Fibroblast of the aortic adventitia (primary cell): ENCODE data around the gene GATD1. TPM values are rescaled to one million over a fixed set of nuclear protein-coding genes. Genes with fewer than 3 reads are reported as not detected.

ENCODE experiments used
- DNase-seq: peaks from one replicate; pipeline ENCODE4 v3.0.0-alpha.2; 2010; ENCODE audit warnings: low read depth
- H3K4me3 ChIP-seq: 2 replicates; pipeline ENCODE4 v1.5.1; 2011; ENCODE audit warnings: low read depth, mild to moderate bottlenecking, control low read depth, low read length, moderate library complexity
- CTCF ChIP-seq: IDR thresholded peaks from 2 replicates; pipeline ENCODE4 v1.5.1; 2011; ENCODE audit warnings: mild to moderate bottlenecking, low read length, control low read depth, inconsistent platforms; ENCODE audit not compliant: insufficient read depth
- total RNA-seq: library from RNA; depleted of rRNA; stranded (reverse); fragments of >200 nt; gene quantifications from 2 replicates; pipeline ENCODE4 v1.2.3, GENCODE V29; 2012; ENCODE audit warnings: low replicate concordance

Gene GATD1
- total RNA-seq, 1 donor, result 40.6 TPM

- no peak for TF ChIP-seq CTCF
- DNase-seq, result no peak
- no peak overlapping the region for H3K4me3 ChIP-seq
Observed at GRCh38 chr11:724778-725386, 52.4 kb downstream of the GATD1 start.

GRCh38 chr11:724049-724777, 53.1 kb downstream of the GATD1 start:
- TF ChIP-seq CTCF, result no peak
- H3K4me3 ChIP-seq, result no peak overlapping the region
- DNase-seq, result no peak

GRCh38 chr11:723120-723883, 54.0 kb downstream of the GATD1 start:
- peak; percentile 67 for DNase-seq
- peak; percentile 47 for TF ChIP-seq CTCF
- no peak overlapping the region for H3K4me3 ChIP-seq

GRCh38 chr11:722346-722811, 54.9 kb downstream of the GATD1 start:
- no peak for TF ChIP-seq CTCF
- no peak for DNase-seq
- no peak overlapping the region for H3K4me3 ChIP-seq

GRCh38 chr11:721741-722345, 55.4 kb downstream of the GATD1 start:
- H3K4me3 ChIP-seq, result no peak overlapping the region
- TF ChIP-seq CTCF, result no peak
- no peak for DNase-seq

- DNase-seq, result no peak
- TF ChIP-seq CTCF, result no peak
- H3K4me3 ChIP-seq, result no peak overlapping the region
Observed at GRCh38 chr11:721247-721740, 56.0 kb downstream of the GATD1 start.
